Measurements from ENCODE around the gene UBN1. TPM values are rescaled to one million over a fixed set of nuclear protein-coding genes. Genes with fewer than 3 reads are reported as not detected.

UBN1 gene
- total and polyA plus RNA-seq, 2 donors (not counting 3 experiments of a cell fraction or from before 2014, with no cell fraction given), result 26.0 to 44.8 TPM

DNA sequence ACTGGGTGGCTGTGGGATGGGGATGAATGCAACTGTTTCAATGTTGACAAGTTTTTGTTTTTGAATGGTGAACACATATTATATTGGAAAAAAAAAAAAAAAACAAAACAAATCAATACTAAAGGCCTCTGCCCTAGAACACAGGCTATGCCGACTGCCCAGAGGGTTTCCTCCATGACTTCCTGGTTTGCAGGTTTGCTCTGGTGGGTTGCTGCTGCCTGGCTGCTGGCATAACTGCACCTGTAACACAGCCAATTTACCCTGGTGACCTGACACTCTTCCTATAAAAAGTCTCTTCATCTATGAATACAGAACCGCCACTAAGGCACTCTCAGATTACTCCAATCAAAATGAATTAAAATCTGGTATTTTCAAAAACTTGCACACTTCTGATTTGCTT is 10.6 kb upstream of the UBN1 start:
- POLR2A ChIA-PET, result interaction anchor here (0.6 kb wide), 1 partner anchor 99 kb away, joined by 3 read pairs; no protein-coding TSS in a partner anchor
- intact Hi-C loops (cut with micrococcal nuclease), result no loop called here
- no peak overlapping the region for H3K9ac ChIP-seq (replicated peaks; ENCODE audit: extremely low read depth, insufficient read depth, low read length)
- H4K20me1 ChIP-seq (replicated peaks; ENCODE audit: control insufficient read depth, extremely low read depth, insufficient read depth, low read length), result no peaks in the 10 kb centered on the region
- no peak for DNase-seq (ENCODE audit: low read depth, low spot score)
- dilution Hi-C loops (cut with MboI; ENCODE audit: extremely low pct_ligation_motif_present, low sequenced_read_pairs), result no loop called here
- no peaks in the 10 kb centered on the region for H3K27me3 ChIP-seq (ENCODE audit: control insufficient read depth in 2 of 2, insufficient read depth in 2 of 2, low read length in 2 of 2)
- no TSS peak for BruUV-seq (replicated peaks)
- H3K27ac ChIP-seq (ENCODE audit: insufficient read depth, low read depth, low read length), result no peak overlapping the region
- no peaks in the 10 kb centered on the region for H3K9me1 ChIP-seq (replicated peaks; ENCODE audit: control insufficient read depth, extremely low read depth, insufficient read depth, low read length)
- TF ChIP-seq MYC (IDR thresholded peaks at IDR 0.05; ENCODE audit: low read depth, low read length) (no peak), FOS (IDR thresholded peaks at IDR 0.05; ENCODE audit: borderline replicate concordance, insufficient read depth, low read length) (no peak), JUN (IDR thresholded peaks at IDR 0.05; ENCODE audit: borderline replicate concordance, insufficient read depth, insufficient read length, low read depth) (no peak), POLR2A (IDR thresholded peaks at IDR 0.05; ENCODE audit: low read depth, low read length) (no peak), GATA2 (IDR thresholded peaks at IDR 0.05; ENCODE audit: insufficient read depth, insufficient read length, low read depth, low read length) (no peak), EZH2 (IDR thresholded peaks at IDR 0.05; ENCODE audit: borderline replicate concordance, low read depth, low read length, severe bottlenecking) (no peak), POLR2AphosphoS5 (IDR thresholded peaks at IDR 0.05; ENCODE audit: insufficient read depth, low read depth, low read length) (no peak)
- TF ChIP-seq, protein P1, sequence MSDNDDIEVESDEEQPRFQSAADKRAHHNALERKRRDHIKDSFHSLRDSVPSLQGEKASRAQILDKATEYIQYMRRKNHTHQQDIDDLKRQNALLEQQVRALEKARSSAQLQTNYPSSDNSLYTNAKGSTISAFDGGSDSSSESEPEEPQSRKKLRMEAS (IDR thresholded peaks at IDR 0.05; ENCODE audit: insufficient read depth, insufficient read length), result no peak
- TF ChIP-seq, protein P2, sequence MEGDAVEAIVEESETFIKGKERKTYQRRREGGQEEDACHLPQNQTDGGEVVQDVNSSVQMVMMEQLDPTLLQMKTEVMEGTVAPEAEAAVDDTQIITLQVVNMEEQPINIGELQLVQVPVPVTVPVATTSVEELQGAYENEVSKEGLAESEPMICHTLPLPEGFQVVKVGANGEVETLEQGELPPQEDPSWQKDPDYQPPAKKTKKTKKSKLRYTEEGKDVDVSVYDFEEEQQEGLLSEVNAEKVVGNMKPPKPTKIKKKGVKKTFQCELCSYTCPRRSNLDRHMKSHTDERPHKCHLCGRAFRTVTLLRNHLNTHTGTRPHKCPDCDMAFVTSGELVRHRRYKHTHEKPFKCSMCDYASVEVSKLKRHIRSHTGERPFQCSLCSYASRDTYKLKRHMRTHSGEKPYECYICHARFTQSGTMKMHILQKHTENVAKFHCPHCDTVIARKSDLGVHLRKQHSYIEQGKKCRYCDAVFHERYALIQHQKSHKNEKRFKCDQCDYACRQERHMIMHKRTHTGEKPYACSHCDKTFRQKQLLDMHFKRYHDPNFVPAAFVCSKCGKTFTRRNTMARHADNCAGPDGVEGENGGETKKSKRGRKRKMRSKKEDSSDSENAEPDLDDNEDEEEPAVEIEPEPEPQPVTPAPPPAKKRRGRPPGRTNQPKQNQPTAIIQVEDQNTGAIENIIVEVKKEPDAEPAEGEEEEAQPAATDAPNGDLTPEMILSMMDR (IDR thresholded peaks at IDR 0.05; ENCODE audit: extremely low read depth in 1 of 2, insufficient read depth in 1 of 2, low read depth in 1 of 2, low read length in 2 of 2), result no peak
- H3K9me3 ChIP-seq (replicated peaks; ENCODE audit: control insufficient read depth, insufficient read depth, low read length), result no peaks in the 10 kb centered on the region
- no peak for FAIRE-seq
- H3K79me2 ChIP-seq (ENCODE audit: control insufficient read depth, insufficient read depth, low read length), result peaks cover 12% of the 10 kb centered on the region
- no peak overlapping the region for H2AFZ ChIP-seq (ENCODE audit: low read depth, low read length)
- no peak overlapping the region for H3K4me2 ChIP-seq (ENCODE audit: insufficient read depth, low read length)
- no peaks in the 10 kb centered on the region for H3K4me1 ChIP-seq (ENCODE audit: control insufficient read depth, extremely low read depth, insufficient read depth, low read length)
- H3K36me3 ChIP-seq (ENCODE audit: control insufficient read depth in 2 of 2, extremely low read depth in 1 of 2, insufficient read depth in 2 of 2, low read length in 2 of 2), result peaks cover 19 to 53% of the 10 kb centered on the region in 2 experiments
- no peak overlapping the region for H3K4me3 ChIP-seq (replicated peaks in 1 of 3; ENCODE audit: insufficient read depth in 1 of 3, low read depth in 1 of 3, low read length in 3 of 3)
- CTCF ChIA-PET, result interaction anchor here (1.2 to 1.4 kb wide), 2 partner anchors 10 to 15 kb away, joined by 3 read pairs; no protein-coding TSS in a partner anchor

All from endothelial cell of umbilical vein (primary cell).